ENCODE data around the gene EPGN. TPM values are rescaled to one million over a fixed set of nuclear protein-coding genes. Genes with fewer than 3 reads are reported as not detected.

The EPGN gene
- total and polyA plus RNA-seq, 2 donors (not counting 3 experiments of a cell fraction or from before 2014, with no cell fraction given) = 1.2 TPM; not detected in 1

DNA sequence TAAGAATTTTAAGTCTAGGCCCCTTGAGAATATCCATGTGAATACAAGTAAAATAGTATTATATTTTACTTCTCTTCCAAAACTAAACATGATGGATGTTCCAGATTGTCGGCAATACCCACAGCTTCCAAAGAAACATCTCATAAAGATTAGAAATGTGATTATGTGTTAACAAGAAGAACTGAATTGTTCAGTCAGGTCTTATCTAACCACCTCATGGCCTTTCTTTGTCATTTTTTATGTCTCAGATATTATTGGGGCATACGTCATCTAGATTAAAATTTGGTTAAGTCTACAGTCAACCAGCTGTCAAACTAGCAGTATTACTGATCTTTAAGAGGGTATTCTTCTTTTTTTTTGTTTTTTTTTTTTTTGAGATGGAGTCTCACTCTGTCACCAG, 10.0 kb downstream of the EPGN start:
- Histone ChIP-seq H2AFZ (ENCODE audit: low read depth, low read length) (no peak overlapping the region), H3K27ac (ENCODE audit: insufficient read depth, low read depth, low read length) (no peak overlapping the region), H3K4me1 (ENCODE audit: control insufficient read depth, extremely low read depth, insufficient read depth, low read length) (no peaks in the 10 kb centered on the region), H3K9me1 (replicated peaks; ENCODE audit: control insufficient read depth, extremely low read depth, insufficient read depth, low read length) (no peaks in the 10 kb centered on the region), H3K36me3 (ENCODE audit: control insufficient read depth in 2 of 2, extremely low read depth in 1 of 2, insufficient read depth in 2 of 2, low read length in 2 of 2) (no peaks in the 10 kb centered on the region), H3K4me2 (ENCODE audit: insufficient read depth, low read length) (no peak overlapping the region), H4K20me1 (replicated peaks; ENCODE audit: control insufficient read depth, extremely low read depth, insufficient read depth, low read length) (no peaks in the 10 kb centered on the region), H3K79me2 (ENCODE audit: control insufficient read depth, insufficient read depth, low read length) (no peaks in the 10 kb centered on the region), H3K9me3 (replicated peaks; ENCODE audit: control insufficient read depth, insufficient read depth, low read length) (no peaks in the 10 kb centered on the region), H3K9ac (replicated peaks; ENCODE audit: extremely low read depth, insufficient read depth, low read length) (no peak overlapping the region), H3K4me3 (replicated peaks in 1 of 3; ENCODE audit: insufficient read depth in 1 of 3, low read depth in 1 of 3, low read length in 3 of 3) (no peak overlapping the region), H3K27me3 (ENCODE audit: control insufficient read depth in 2 of 2, insufficient read depth in 2 of 2, low read length in 2 of 2) (no peaks in the 10 kb centered on the region)
- POLR2A ChIA-PET = no interaction called here
- intact Hi-C loops (cut with micrococcal nuclease) = no loop called here
- CTCF ChIA-PET = interaction anchor here (1.0 to 11.3 kb wide), 11 partner anchors 14 to 557 kb away, joined by 3 to 378 read pairs (median 5); partner anchors contain the start of gene BTC
- FAIRE-seq (no peak), DNase-seq (ENCODE audit: low read depth, low spot score) (no peak)
- dilution Hi-C loops (cut with MboI; ENCODE audit: extremely low pct_ligation_motif_present, low sequenced_read_pairs) = no loop called here
- TF ChIP-seq POLR2AphosphoS5 (IDR thresholded peaks at IDR 0.05; ENCODE audit: insufficient read depth, low read depth, low read length) (no peak), MYC (IDR thresholded peaks at IDR 0.05; ENCODE audit: low read depth, low read length) (no peak), GATA2 (IDR thresholded peaks at IDR 0.05; ENCODE audit: insufficient read depth, insufficient read length, low read depth, low read length) (no peak), JUN (IDR thresholded peaks at IDR 0.05; ENCODE audit: borderline replicate concordance, insufficient read depth, insufficient read length, low read depth) (no peak), FOS (IDR thresholded peaks at IDR 0.05; ENCODE audit: borderline replicate concordance, insufficient read depth, low read length) (no peak), POLR2A (IDR thresholded peaks at IDR 0.05; ENCODE audit: low read depth, low read length) (no peak), EZH2 (IDR thresholded peaks at IDR 0.05; ENCODE audit: borderline replicate concordance, low read depth, low read length, severe bottlenecking) (no peak)
- TF ChIP-seq, protein P1, sequence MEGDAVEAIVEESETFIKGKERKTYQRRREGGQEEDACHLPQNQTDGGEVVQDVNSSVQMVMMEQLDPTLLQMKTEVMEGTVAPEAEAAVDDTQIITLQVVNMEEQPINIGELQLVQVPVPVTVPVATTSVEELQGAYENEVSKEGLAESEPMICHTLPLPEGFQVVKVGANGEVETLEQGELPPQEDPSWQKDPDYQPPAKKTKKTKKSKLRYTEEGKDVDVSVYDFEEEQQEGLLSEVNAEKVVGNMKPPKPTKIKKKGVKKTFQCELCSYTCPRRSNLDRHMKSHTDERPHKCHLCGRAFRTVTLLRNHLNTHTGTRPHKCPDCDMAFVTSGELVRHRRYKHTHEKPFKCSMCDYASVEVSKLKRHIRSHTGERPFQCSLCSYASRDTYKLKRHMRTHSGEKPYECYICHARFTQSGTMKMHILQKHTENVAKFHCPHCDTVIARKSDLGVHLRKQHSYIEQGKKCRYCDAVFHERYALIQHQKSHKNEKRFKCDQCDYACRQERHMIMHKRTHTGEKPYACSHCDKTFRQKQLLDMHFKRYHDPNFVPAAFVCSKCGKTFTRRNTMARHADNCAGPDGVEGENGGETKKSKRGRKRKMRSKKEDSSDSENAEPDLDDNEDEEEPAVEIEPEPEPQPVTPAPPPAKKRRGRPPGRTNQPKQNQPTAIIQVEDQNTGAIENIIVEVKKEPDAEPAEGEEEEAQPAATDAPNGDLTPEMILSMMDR (IDR thresholded peaks at IDR 0.05; ENCODE audit: extremely low read depth in 1 of 2, insufficient read depth in 1 of 2, low read depth in 1 of 2, low read length in 2 of 2) = no peak
- TF ChIP-seq, protein P2, sequence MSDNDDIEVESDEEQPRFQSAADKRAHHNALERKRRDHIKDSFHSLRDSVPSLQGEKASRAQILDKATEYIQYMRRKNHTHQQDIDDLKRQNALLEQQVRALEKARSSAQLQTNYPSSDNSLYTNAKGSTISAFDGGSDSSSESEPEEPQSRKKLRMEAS (IDR thresholded peaks at IDR 0.05; ENCODE audit: insufficient read depth, insufficient read length) = no peak
- no TSS peak for BruUV-seq (replicated peaks)
